HL-60/S4 (cell line): ENCODE results near the gene RPS10.
"Not testable (repeated sequence)": the region's sequence is repeated elsewhere in the genome, so short reads cannot be mapped to it uniquely, and the experiment has no call there.

Source experiments
- in situ Hi-C: fragments of 300-500 bp; cut with MboI; formaldehyde crosslinking; loops from 2 replicates; pipeline ENCODE4 v1.14.3; 2022; ENCODE audit warnings: low sequenced_read_pairs

RPS10 gene

GRCh38 chr6:34393966-34394305 lies 31.9 kb downstream of the RPS10 start:
- in situ Hi-C loops, result no loop called here

GRCh38 chr6:34393191-34393965 lies 32.5 kb downstream of the RPS10 start:
- in situ Hi-C loops, result no loop called here

- in situ Hi-C loops, result no loop called here
Measured at GRCh38 chr6:34392497-34393190, 33.2 kb downstream of the RPS10 start, which contains the start of gene NUDT3. Gene NUDT3 (minus strand): TSS chr6:34392669. CDS start chr6:34392362, 307 bp downstream.

GRCh38 chr6:34391786-34392496 lies 33.9 kb downstream of the RPS10 start:
- in situ Hi-C loops, result no loop called here

- in situ Hi-C loops, result no loop called here
Measured at GRCh38 chr6:34391473-34391785, 34.4 kb downstream of the RPS10 start.

GRCh38 chr6:34390531-34391472 lies 35.1 kb downstream of the RPS10 start:
- in situ Hi-C loops, result no loop called here

- in situ Hi-C loops, result no loop called here
Measured at GRCh38 chr6:34389034-34389433, 36.8 kb downstream of the RPS10 start.

- in situ Hi-C loops, result no loop called here
Measured at GRCh38 chr6:34388421-34388820, 37.4 kb downstream of the RPS10 start.

GRCh38 chr6:34386316-34387137 lies 39.3 kb downstream of the RPS10 start:
- in situ Hi-C loops, result no loop called here

GRCh38 chr6:34385793-34386195 lies 40.1 kb downstream of the RPS10 start:
- in situ Hi-C loops, result no loop called here

- in situ Hi-C loops, result no loop called here
Measured at GRCh38 chr6:34384321-34385153, 41.3 kb downstream of the RPS10 start.

- in situ Hi-C loops, result no loop called here
Measured at GRCh38 chr6:34383656-34384320, 42.1 kb downstream of the RPS10 start.

GRCh38 chr6:34383161-34383631 lies 42.7 kb downstream of the RPS10 start:
- in situ Hi-C loops, result no loop called here

- in situ Hi-C loops, result no loop called here
Measured at GRCh38 chr6:34381081-34381480, 44.8 kb downstream of the RPS10 start.

GRCh38 chr6:34378470-34378869 lies 47.4 kb downstream of the RPS10 start:
- in situ Hi-C loops, result no loop called here

GRCh38 chr6:34377984-34378383 lies 47.9 kb downstream of the RPS10 start:
- in situ Hi-C loops, result no loop called here

- in situ Hi-C loops, result not testable (repeated sequence)
Measured at GRCh38 chr6:34377571-34377970, 48.3 kb downstream of the RPS10 start.

- in situ Hi-C loops, result no loop called here
Measured at GRCh38 chr6:34375833-34376232, 50.0 kb downstream of the RPS10 start.
